GM12878 (cell line): ENCODE data around the gene APC2. TPM values are rescaled to one million over a fixed set of nuclear protein-coding genes. Genes with fewer than 3 reads are reported as not detected.

Source experiments
- ATAC-seq: fragments of 200-7000 bp; cut with Tn5 transposase; 3 replicates; pipeline ENCODE4 v1.9.1; 2020; ENCODE audit warnings: mild to moderate bottlenecking, moderate library complexity
- BruUV-seq: library from RNA; stranded (reverse); fragments of 400-500 nt; replicated peaks from 2 replicates; lab custom pipeline; 2021; lab: Mats Ljungman, UMichigan
- CTCF ChIA-PET: fragments of 300-600 bp; sonication (Branson Sonifier 250); formaldehyde crosslinking; extraction: SDS; loops from one replicate; lab custom pipeline; 2021; ENCODE audit warnings: inconsistent platforms; lab: Yijun Ruan, JAX
- POLR2A ChIA-PET: fragments of 350-600 bp; formaldehyde crosslinking; extraction: SDS; loops from one replicate; lab custom pipeline; 2021; ENCODE audit warnings: inconsistent platforms; lab: Charles Lee
- RAD21 ChIA-PET: fragments of 300-600 bp; sonication (Branson Sonifier 250); formaldehyde crosslinking; loops from one replicate; lab custom pipeline; 2023; ENCODE audit warnings: antibody characterized with exemption; ENCODE audit not compliant: unreplicated experiment; lab: Charles Lee
- SMC1A ChIA-PET: fragments of 300-600 bp; sonication (Branson Sonifier 250); formaldehyde crosslinking; loops from one replicate; lab custom pipeline; 2023; ENCODE audit not compliant: unreplicated experiment, uncharacterized antibody; lab: Charles Lee
- DNase-seq: peaks from one replicate; pipeline ENCODE4 v3.0.0-alpha.2; 2011; ENCODE audit warnings: low read depth, low spot score
- FAIRE-seq: peaks from 3 replicates; lab custom pipeline; 2011; peaks lifted over from hg19 to GRCh38; lab: Jason Lieb, UNC
- H2AFZ ChIP-seq: 2 replicates; pipeline ENCODE4 v1.6.0; 2011; ENCODE audit warnings: low read depth, low read length, control low read depth; ENCODE audit not compliant: control insufficient read depth
- H3K27ac ChIP-seq: 2 replicates; pipeline ENCODE4 v1.5.1; 2011; ENCODE audit warnings: control low read depth; ENCODE audit not compliant: control insufficient read depth, insufficient read depth
- H3K27me3 ChIP-seq, 2 experiments: replicated peaks in 1 of 2; 2 replicates each; pipeline versions ENCODE4 v1.6.0 to v1.6.1; 2011; ENCODE audit warnings: low read length in 1 of 2; ENCODE audit not compliant: control insufficient read depth in 2 of 2, insufficient read depth in 2 of 2
- H3K36me3 ChIP-seq, 2 experiments: 2 replicates each; pipeline ENCODE4 v1.5.1; 2011; ENCODE audit warnings: low read length in 1 of 2; ENCODE audit not compliant: control insufficient read depth in 2 of 2, insufficient read depth in 2 of 2
- H3K4me1 ChIP-seq: 2 replicates; pipeline ENCODE4 v1.6.1; 2011; ENCODE audit warnings: mild to moderate bottlenecking, low read length, moderate library complexity, mixed read lengths; ENCODE audit not compliant: control insufficient read depth, insufficient read depth
- H3K4me2 ChIP-seq: 2 replicates; pipeline ENCODE4 v1.6.0; 2011; ENCODE audit warnings: control low read depth; ENCODE audit not compliant: control insufficient read depth, insufficient read depth
- H3K4me3 ChIP-seq: fragments of 200-600 bp; sonication (generic); 2 replicates; pipeline ENCODE4 v1.5.1; 2016
- H3K79me2 ChIP-seq: 2 replicates; pipeline ENCODE4 v1.6.0; 2011; ENCODE audit warnings: low read length; ENCODE audit not compliant: control insufficient read depth, insufficient read depth
- H3K9ac ChIP-seq: 2 replicates; pipeline ENCODE4 v1.8.0; 2011; ENCODE audit warnings: low read length, control low read depth, mixed read lengths; ENCODE audit not compliant: control insufficient read depth, insufficient read depth
- H3K9me3 ChIP-seq: replicated peaks from 3 replicates; pipeline ENCODE4 v1.5.1; 2011; ENCODE audit warnings: mild to moderate bottlenecking, low read length; ENCODE audit not compliant: control insufficient read depth, insufficient read depth
- H4K20me1 ChIP-seq: 2 replicates; pipeline ENCODE4 v1.6.0; 2011; ENCODE audit not compliant: control insufficient read depth, insufficient read depth
- ATF7 ChIP-seq: fragments of 450-650 bp; IDR thresholded peaks from 2 replicates; pipeline ENCODE4 v1.6.1; 2016; ENCODE audit warnings: low read depth, mild to moderate bottlenecking
- BMI1 ChIP-seq: fragments of 450-650 bp; IDR thresholded peaks from 2 replicates; pipeline ENCODE4 v1.6.1; 2016; ENCODE audit warnings: mild to moderate bottlenecking, moderate library complexity, borderline replicate concordance
- CBX3 ChIP-seq: fragments of 200-600 bp; sonication (generic); IDR thresholded peaks from 2 replicates; pipeline ENCODE4 v1.6.1; 2016; ENCODE audit warnings: low read depth, borderline replicate concordance
- CEBPB ChIP-seq, 2 experiments: fragments of 150-350 bp in 1 of 2; IDR thresholded peaks; 2 replicates each; pipeline ENCODE4 v1.6.1; 2012 to 2014; ENCODE audit warnings: low read depth in 2 of 2, low read length in 2 of 2, borderline replicate concordance in 1 of 2, inconsistent platforms in 1 of 2
- CREB1 ChIP-seq: IDR thresholded peaks from 2 replicates; pipeline ENCODE4 v1.6.1; 2012; ENCODE audit warnings: low read depth, mild to moderate bottlenecking, inconsistent platforms
- ETV6 ChIP-seq, 2 experiments: fragments of 450-650 bp in 1 of 2; IDR thresholded peaks in 1 of 2; conservative IDR thresholded peaks in 1 of 2; 2 replicates each; pipeline ENCODE4 v1.6.1; 2014; ENCODE audit warnings: antibody characterized with exemption in 1 of 2, borderline replicate concordance in 1 of 2, low read depth in 1 of 2, mild to moderate bottlenecking in 1 of 2, moderate library complexity in 1 of 2
- IKZF2 ChIP-seq, 2 experiments: fragments of 450-650 bp; IDR thresholded peaks; 2 replicates each; pipeline ENCODE4 v1.6.1; 2017; ENCODE audit warnings: mild to moderate bottlenecking in 2 of 2, moderate library complexity in 2 of 2
- NFYB ChIP-seq: IDR thresholded peaks from 2 replicates; pipeline ENCODE4 v1.6.1; 2011; ENCODE audit warnings: low read depth, mild to moderate bottlenecking, low read length, improper control_type of control experiment, moderate library complexity; ENCODE audit not compliant: insufficient read depth
- NRF1 ChIP-seq: conservative IDR thresholded peaks from 2 replicates; pipeline ENCODE4 v1.6.1; 2011; ENCODE audit warnings: mild to moderate bottlenecking, low read depth, low read length, improper control_type of control experiment
- POLR2AphosphoS2 ChIP-seq: IDR thresholded peaks from 2 replicates; pipeline ENCODE4 v1.6.1; 2011; ENCODE audit warnings: low read depth, mild to moderate bottlenecking, low read length, improper control_type of control experiment, moderate library complexity
- PRDM15 ChIP-seq: fragments of 450-650 bp; formaldehyde crosslinking; IDR thresholded peaks from 2 replicates; pipeline ENCODE4 v1.4.0; 2020; ENCODE audit warnings: mild to moderate bottlenecking, moderate library complexity
- RAD51 ChIP-seq: fragments of 450-650 bp; IDR thresholded peaks from 2 replicates; pipeline ENCODE4 v1.6.1; 2016; ENCODE audit warnings: moderate library complexity, mild to moderate bottlenecking, inconsistent platforms
- TBL1XR1 ChIP-seq: IDR thresholded peaks from 2 replicates; pipeline ENCODE4 v1.6.1; 2012; ENCODE audit warnings: low read depth, low read length, improper control_type of control experiment
- WRNIP1 ChIP-seq: IDR thresholded peaks from 2 replicates; pipeline ENCODE4 v1.6.1; 2011; ENCODE audit warnings: low read depth, low read length, improper control_type of control experiment, borderline replicate concordance
- ZBTB4 ChIP-seq: fragments of 450-650 bp; formaldehyde crosslinking; IDR thresholded peaks from 2 replicates; pipeline ENCODE4 v1.4.0; 2022; ENCODE audit warnings: mild to moderate bottlenecking, moderate library complexity
- ZNF217 ChIP-seq: fragments of 450-650 bp; IDR thresholded peaks from 2 replicates; pipeline ENCODE4 v1.6.1; 2017; ENCODE audit warnings: antibody characterized with exemption, mild to moderate bottlenecking
- ZNF622 ChIP-seq: fragments of 450-650 bp; IDR thresholded peaks from 2 replicates; pipeline ENCODE4 v1.6.1; 2017; ENCODE audit warnings: mild to moderate bottlenecking, inconsistent platforms
- ZZZ3 ChIP-seq: IDR thresholded peaks from 2 replicates; pipeline ENCODE4 v1.6.1; 2011; ENCODE audit warnings: low read depth; ENCODE audit not compliant: control insufficient read depth, insufficient read length
- WGBS: methylation state at CpG from one replicate; pipeline ENCODE4 v1.1.6; 2016; ENCODE audit warnings: low lambda C conversion rate; ENCODE audit not compliant: insufficient replicate concordance, insufficient coverage; ENCODE audit errors: missing lambda C conversion rate; 5-methylcytosine and 5-hydroxymethylcytosine counted together
- in situ Hi-C: fragments of 300-500 bp; cut with MboI; formaldehyde crosslinking; loops from 9 replicates; pipeline ENCODE4 v1.14.3; 2018; ENCODE audit warnings: mixed read lengths
- intact Hi-C: fragments of 100-400 bp; cut with micrococcal nuclease; formaldehyde crosslinking; loops from one replicate; pipeline ENCODE4 v1.14.2; 2022; ENCODE audit not compliant: unreplicated experiment
- polyA plus RNA-seq, 11 experiments: library from polyadenylated mRNA; depleted of rRNA in 4 of 11; unstranded in 6 of 11; stranded (reverse) in 5 of 11; fragments of >200 nt; fragmentation: Nextera tagmentation in 4 of 11; fragmentation: Illumina TruSeq in 1 of 11; extraction: Ambion mirVana in 4 of 11; extraction: Trizol in 1 of 11; gene quantifications; 1 replicate in 1 of 11; 2 replicates in 10 of 11; pipeline versions ENCODE4 v1.2.1 to v1.2.3, GENCODE V29; 2011 to 2016; ENCODE audit warnings: inconsistent platforms in 2 of 11, missing spikeins in 2 of 11, low read depth in 1 of 11
- total RNA-seq, 4 experiments: library from RNA; depleted of rRNA in 3 of 4; stranded (reverse); fragments of >200 nt in 3 of 4; fragmentation: Illumina TruSeq in 1 of 4; extraction: Trizol in 1 of 4; gene quantifications; 2 replicates each; pipeline versions ENCODE4 v1.2.1 to v1.2.3, GENCODE V29; 2013 to 2021

Gene APC2
- total and polyA plus RNA-seq, 10 of the 15 experiments (the other 5 are each of a cell fraction or from before 2014, with no cell fraction given): under 0.01 to 0.73 (median 0.04) TPM; not detected in 5

DNA sequence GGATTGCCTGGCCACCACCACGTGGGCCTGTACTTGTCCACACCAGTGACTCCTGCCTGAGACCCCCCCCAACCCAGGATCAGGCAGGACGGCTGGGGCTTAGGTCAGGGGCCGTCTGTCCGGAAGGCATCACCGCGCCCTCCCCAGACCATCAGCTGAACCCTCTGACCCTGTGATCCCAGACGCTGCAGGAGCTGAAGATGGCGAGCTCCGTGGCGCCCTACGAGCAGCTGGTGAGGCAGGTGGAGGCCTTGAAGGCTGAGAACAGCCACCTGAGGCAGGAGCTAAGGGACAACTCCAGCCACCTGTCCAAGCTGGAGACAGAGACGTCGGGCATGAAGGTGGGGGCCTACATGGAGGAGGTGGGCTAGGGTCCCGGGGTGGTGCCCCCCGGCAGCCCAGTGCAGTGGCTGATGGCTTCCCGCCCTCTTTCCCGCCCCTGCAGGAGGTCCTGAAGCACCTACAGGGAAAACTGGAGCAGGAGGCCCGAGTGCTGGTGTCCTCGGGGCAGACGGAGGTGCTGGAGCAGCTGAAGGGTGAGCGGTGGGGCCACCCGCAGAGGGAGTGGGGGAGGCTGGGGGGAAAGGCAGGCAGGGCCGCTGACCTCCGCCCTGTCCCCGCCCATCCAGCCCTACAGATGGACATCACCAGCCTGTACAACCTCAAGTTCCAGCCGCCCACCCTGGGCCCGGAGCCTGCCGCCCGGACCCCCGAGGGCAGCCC, 3.0 kb downstream of the APC2 start:
- no peaks in the 10 kb centered on the region for H3K36me3 ChIP-seq
- H3K4me3 ChIP-seq: no peak overlapping the region
- H4K20me1 ChIP-seq: no peaks in the 10 kb centered on the region
- ATAC-seq (no peak), FAIRE-seq (no peak), DNase-seq (no peak)
- no peak overlapping the region for H3K4me2 ChIP-seq
- CTCF ChIA-PET: no interaction called here
- no peak overlapping the region for H2AFZ ChIP-seq
- BruUV-seq: no TSS peak
- H3K9ac ChIP-seq: no peak overlapping the region
- WGBS: 51% methylated on average over 27 of the region's 30 CpGs
- H3K79me2 ChIP-seq: no peaks in the 10 kb centered on the region
- intact Hi-C loops: no loop called here
- in situ Hi-C loops: no loop called here
- H3K27me3 ChIP-seq: peaks cover 5 to 8% of the 10 kb centered on the region in 2 experiments; a peak in 3 of 4 replicates
- H3K9me3 ChIP-seq: no peaks in the 10 kb centered on the region; the same call in 2 of the 3 replicates
- POLR2A ChIA-PET: interaction anchor here (0.6 kb wide), 1 partner anchor 16 kb away, joined by 3 read pairs; no protein-coding TSS in a partner anchor
- RAD21 ChIA-PET: no interaction called here
- H3K4me1 ChIP-seq: peaks cover 3% of the 10 kb centered on the region
- TF ChIP-seq ETV6 (conservative IDR thresholded peaks at IDR 0.05 in 1 of 2, IDR thresholded peaks at IDR 0.05 in 1 of 2; ENCODE audit: borderline replicate concordance in 1 of 2, low read depth in 1 of 2) (no peak), PRDM15 (CRISPR knock-in tag) (no peak), NRF1 (no peak), WRNIP1 (no peak), CREB1 (no peak), TBL1XR1 (no peak), NFYB (no peak), ATF7 (no peak), RAD51 (no peak), ZZZ3 (no peak), ZBTB4 (CRISPR knock-in tag) (no peak), BMI1 (no peak), ZNF217 (no peak), IKZF2 (IDR thresholded peaks at IDR 0.05) (no peak), CEBPB (IDR thresholded peaks at IDR 0.05; ENCODE audit: borderline replicate concordance in 1 of 2, low read depth in 2 of 2, low read length in 2 of 2) (no peak), POLR2AphosphoS2 (no peak), CBX3 (no peak), ZNF622 (no peak)
- SMC1A ChIA-PET: no interaction called here
- no peak overlapping the region for H3K27ac ChIP-seq
